ENCODE measurements around the gene RFTN1.

The RFTN1 gene

DNA sequence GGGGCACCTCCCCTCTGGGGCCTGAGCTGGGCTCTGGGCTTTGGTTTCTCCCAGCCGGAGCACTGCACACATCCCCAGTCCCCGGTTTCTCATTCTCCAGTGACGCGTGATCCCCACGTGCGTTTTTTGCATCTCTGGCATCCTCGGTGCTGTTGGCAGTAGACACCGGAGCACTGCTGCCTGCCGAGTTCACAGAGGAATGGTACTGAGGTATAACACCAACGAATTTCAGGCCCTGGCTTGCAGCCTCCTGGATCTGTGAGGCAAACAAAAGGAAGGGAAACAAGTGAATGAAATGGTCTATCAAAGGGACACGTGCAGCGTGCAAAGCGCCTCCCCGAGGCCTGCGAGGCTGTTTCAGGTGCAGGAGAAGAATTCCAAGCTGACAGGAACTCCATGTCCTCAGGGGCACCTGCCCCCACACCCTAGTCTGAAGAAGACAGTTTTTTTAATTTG is 135.6 kb downstream of the RFTN1 start:
- TF ChIP-seq ZC3H10 (CRISPR knock-in tag; IDR thresholded peaks at IDR 0.05) (no peak), TOX (CRISPR knock-in tag; IDR thresholded peaks at IDR 0.05; ENCODE audit: borderline replicate concordance) (no peak)

DNA sequence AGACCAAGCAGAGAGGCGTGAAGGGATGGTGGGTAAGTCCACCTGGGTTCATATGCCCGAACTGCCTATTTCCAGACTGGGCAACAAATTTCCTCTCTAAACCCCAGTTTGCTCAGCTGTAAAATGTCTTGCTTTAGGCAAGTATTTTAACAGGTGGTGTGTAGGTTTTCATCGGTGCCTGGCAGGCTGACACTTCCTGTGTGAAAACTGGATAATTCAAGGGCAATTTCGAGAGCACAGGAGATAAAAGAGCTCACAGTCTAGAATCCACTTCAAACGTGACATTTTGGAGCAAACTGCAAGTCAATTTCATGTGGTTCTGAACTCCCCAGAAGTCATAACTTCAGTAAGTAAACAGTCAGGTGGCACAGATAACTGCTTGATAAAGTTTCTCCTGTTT is 136.3 kb downstream of the RFTN1 start:
- no peak for ATAC-seq
- TF ChIP-seq ZFP3 (CRISPR knock-in tag; IDR thresholded peaks at IDR 0.05), result no peak
- TF ChIP-seq, protein P1, sequence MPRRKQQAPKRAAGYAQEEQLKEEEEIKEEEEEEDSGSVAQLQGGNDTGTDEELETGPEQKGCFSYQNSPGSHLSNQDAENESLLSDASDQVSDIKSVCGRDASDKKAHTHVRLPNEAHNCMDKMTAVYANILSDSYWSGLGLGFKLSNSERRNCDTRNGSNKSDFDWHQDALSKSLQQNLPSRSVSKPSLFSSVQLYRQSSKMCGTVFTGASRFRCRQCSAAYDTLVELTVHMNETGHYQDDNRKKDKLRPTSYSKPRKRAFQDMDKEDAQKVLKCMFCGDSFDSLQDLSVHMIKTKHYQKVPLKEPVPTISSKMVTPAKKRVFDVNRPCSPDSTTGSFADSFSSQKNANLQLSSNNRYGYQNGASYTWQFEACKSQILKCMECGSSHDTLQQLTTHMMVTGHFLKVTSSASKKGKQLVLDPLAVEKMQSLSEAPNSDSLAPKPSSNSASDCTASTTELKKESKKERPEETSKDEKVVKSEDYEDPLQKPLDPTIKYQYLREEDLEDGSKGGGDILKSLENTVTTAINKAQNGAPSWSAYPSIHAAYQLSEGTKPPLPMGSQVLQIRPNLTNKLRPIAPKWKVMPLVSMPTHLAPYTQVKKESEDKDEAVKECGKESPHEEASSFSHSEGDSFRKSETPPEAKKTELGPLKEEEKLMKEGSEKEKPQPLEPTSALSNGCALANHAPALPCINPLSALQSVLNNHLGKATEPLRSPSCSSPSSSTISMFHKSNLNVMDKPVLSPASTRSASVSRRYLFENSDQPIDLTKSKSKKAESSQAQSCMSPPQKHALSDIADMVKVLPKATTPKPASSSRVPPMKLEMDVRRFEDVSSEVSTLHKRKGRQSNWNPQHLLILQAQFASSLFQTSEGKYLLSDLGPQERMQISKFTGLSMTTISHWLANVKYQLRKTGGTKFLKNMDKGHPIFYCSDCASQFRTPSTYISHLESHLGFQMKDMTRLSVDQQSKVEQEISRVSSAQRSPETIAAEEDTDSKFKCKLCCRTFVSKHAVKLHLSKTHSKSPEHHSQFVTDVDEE (CRISPR knock-in tag; IDR thresholded peaks at IDR 0.05), result no peak
- no peak for TF ChIP-seq ZNF8 (CRISPR knock-in tag; IDR thresholded peaks at IDR 0.05)
- TF ChIP-seq ZC3H10 (CRISPR knock-in tag; IDR thresholded peaks at IDR 0.05), result no peak
- no peak for TF ChIP-seq ARNTL (CRISPR knock-in tag; IDR thresholded peaks at IDR 0.05; ENCODE audit: borderline replicate concordance, low read depth)
- TF ChIP-seq CSDC2 (CRISPR knock-in tag; IDR thresholded peaks at IDR 0.05), result no peak
- TF ChIP-seq, protein P2, sequence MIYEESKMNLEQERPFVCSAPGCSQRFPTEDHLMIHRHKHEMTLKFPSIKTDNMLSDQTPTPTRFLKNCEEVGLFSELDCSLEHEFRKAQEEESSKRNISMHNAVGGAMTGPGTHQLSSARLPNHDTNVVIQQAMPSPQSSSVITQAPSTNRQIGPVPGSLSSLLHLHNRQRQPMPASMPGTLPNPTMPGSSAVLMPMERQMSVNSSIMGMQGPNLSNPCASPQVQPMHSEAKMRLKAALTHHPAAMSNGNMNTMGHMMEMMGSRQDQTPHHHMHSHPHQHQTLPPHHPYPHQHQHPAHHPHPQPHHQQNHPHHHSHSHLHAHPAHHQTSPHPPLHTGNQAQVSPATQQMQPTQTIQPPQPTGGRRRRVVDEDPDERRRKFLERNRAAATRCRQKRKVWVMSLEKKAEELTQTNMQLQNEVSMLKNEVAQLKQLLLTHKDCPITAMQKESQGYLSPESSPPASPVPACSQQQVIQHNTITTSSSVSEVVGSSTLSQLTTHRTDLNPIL (CRISPR knock-in tag; IDR thresholded peaks at IDR 0.05; ENCODE audit: low read depth), result no peak
- TF ChIP-seq ISL1 (CRISPR knock-in tag; IDR thresholded peaks at IDR 0.05), result no peak
- no peak for TF ChIP-seq TCF4 (CRISPR knock-in tag; IDR thresholded peaks at IDR 0.05; ENCODE audit: borderline replicate concordance)
- no peak for TF ChIP-seq PPARA (CRISPR knock-in tag; IDR thresholded peaks at IDR 0.05; ENCODE audit: borderline replicate concordance)
- TF ChIP-seq, protein P3, sequence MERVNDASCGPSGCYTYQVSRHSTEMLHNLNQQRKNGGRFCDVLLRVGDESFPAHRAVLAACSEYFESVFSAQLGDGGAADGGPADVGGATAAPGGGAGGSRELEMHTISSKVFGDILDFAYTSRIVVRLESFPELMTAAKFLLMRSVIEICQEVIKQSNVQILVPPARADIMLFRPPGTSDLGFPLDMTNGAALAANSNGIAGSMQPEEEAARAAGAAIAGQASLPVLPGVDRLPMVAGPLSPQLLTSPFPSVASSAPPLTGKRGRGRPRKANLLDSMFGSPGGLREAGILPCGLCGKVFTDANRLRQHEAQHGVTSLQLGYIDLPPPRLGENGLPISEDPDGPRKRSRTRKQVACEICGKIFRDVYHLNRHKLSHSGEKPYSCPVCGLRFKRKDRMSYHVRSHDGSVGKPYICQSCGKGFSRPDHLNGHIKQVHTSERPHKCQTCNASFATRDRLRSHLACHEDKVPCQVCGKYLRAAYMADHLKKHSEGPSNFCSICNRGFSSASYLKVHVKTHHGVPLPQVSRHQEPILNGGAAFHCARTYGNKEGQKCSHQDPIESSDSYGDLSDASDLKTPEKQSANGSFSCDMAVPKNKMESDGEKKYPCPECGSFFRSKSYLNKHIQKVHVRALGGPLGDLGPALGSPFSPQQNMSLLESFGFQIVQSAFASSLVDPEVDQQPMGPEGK (CRISPR knock-in tag; IDR thresholded peaks at IDR 0.05; ENCODE audit: borderline replicate concordance), result no peak
- TF ChIP-seq ZFP30 (CRISPR knock-in tag; IDR thresholded peaks at IDR 0.05), result no peak
- TF ChIP-seq ZNF70 (CRISPR knock-in tag; IDR thresholded peaks at IDR 0.05), result no peak

More for the DNA sequence above, 135.6 kb downstream of the RFTN1 start:
- ATAC-seq, result no peak

DNA sequence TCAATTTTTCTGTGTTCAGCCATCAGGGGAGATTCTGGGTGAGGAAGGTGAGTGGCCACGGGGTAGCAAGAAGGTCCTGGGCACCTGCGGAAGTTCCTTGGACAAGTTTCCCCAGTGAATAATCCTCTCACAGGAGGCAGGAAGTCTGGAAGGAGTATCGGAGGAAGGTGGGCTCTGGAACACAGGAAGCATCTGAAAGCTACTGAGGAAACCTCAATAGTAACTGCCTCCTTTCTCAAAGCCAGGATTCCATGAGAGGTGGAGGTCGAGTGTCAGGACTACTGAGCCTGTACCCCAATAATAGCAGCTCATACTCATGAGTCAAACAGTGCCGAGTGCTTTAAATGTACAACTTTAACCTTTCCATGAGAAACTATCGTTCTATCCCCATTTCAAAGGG is 137.6 kb downstream of the RFTN1 start:
- TF ChIP-seq, protein P2 (CRISPR knock-in tag; IDR thresholded peaks at IDR 0.05; ENCODE audit: low read depth), result no peak
- TF ChIP-seq, protein P4, sequence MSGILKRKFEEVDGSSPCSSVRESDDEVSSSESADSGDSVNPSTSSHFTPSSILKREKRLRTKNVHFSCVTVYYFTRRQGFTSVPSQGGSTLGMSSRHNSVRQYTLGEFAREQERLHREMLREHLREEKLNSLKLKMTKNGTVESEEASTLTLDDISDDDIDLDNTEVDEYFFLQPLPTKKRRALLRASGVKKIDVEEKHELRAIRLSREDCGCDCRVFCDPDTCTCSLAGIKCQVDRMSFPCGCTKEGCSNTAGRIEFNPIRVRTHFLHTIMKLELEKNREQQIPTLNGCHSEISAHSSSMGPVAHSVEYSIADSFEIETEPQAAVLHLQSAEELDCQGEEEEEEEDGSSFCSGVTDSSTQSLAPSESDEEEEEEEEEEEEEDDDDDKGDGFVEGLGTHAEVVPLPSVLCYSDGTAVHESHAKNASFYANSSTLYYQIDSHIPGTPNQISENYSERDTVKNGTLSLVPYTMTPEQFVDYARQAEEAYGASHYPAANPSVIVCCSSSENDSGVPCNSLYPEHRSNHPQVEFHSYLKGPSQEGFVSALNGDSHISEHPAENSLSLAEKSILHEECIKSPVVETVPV (CRISPR knock-in tag; IDR thresholded peaks at IDR 0.05), result no peak
- TF ChIP-seq CSDC2 (CRISPR knock-in tag; IDR thresholded peaks at IDR 0.05) (no peak), ARNTL (CRISPR knock-in tag; IDR thresholded peaks at IDR 0.05; ENCODE audit: borderline replicate concordance, low read depth) (no peak), RARB (CRISPR knock-in tag; IDR thresholded peaks at IDR 0.05) (no peak), ZFP30 (CRISPR knock-in tag; IDR thresholded peaks at IDR 0.05) (no peak), ZC3H10 (CRISPR knock-in tag; IDR thresholded peaks at IDR 0.05) (no peak), ISL1 (CRISPR knock-in tag; IDR thresholded peaks at IDR 0.05) (no peak), ZFP3 (CRISPR knock-in tag; IDR thresholded peaks at IDR 0.05) (no peak), ZNF565 (CRISPR knock-in tag; conservative IDR thresholded peaks at IDR 0.05; ENCODE audit: low read depth) (no peak), SNAI2 (CRISPR knock-in tag; IDR thresholded peaks at IDR 0.05) (no peak), TOX (CRISPR knock-in tag; IDR thresholded peaks at IDR 0.05; ENCODE audit: borderline replicate concordance) (no peak), ZNF8 (CRISPR knock-in tag; IDR thresholded peaks at IDR 0.05) (no peak), OSR1 (CRISPR knock-in tag; IDR thresholded peaks at IDR 0.05) (no peak), BACH2 (CRISPR knock-in tag; IDR thresholded peaks at IDR 0.05; ENCODE audit: borderline replicate concordance) (no peak), ESRRG (CRISPR knock-in tag; IDR thresholded peaks at IDR 0.05) (no peak)
- TF ChIP-seq, protein P5, sequence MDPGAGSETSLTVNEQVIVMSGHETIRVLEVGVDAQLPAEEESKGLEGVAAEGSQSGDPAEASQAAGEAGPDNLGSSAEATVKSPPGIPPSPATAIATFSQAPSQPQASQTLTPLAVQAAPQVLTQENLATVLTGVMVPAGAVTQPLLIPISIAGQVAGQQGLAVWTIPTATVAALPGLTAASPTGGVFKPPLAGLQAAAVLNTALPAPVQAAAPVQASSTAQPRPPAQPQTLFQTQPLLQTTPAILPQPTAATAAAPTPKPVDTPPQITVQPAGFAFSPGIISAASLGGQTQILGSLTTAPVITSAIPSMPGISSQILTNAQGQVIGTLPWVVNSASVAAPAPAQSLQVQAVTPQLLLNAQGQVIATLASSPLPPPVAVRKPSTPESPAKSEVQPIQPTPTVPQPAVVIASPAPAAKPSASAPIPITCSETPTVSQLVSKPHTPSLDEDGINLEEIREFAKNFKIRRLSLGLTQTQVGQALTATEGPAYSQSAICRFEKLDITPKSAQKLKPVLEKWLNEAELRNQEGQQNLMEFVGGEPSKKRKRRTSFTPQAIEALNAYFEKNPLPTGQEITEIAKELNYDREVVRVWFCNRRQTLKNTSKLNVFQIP (CRISPR knock-in tag; IDR thresholded peaks at IDR 0.05; ENCODE audit: borderline replicate concordance, low read depth), result no peak
- TF ChIP-seq, protein P3 (CRISPR knock-in tag; IDR thresholded peaks at IDR 0.05; ENCODE audit: borderline replicate concordance), result no peak
- TF ChIP-seq, protein P1 (CRISPR knock-in tag; IDR thresholded peaks at IDR 0.05), result no peak
- no peak for ATAC-seq
